ENCODE data around the gene CD55. TPM values are rescaled to one million over a fixed set of nuclear protein-coding genes. Genes with fewer than 3 reads are reported as not detected.

CD55 gene
- total RNA-seq, 6 experiments from 2014 or later = 10.5 to 23.3 (median 16.4) TPM

DNA sequence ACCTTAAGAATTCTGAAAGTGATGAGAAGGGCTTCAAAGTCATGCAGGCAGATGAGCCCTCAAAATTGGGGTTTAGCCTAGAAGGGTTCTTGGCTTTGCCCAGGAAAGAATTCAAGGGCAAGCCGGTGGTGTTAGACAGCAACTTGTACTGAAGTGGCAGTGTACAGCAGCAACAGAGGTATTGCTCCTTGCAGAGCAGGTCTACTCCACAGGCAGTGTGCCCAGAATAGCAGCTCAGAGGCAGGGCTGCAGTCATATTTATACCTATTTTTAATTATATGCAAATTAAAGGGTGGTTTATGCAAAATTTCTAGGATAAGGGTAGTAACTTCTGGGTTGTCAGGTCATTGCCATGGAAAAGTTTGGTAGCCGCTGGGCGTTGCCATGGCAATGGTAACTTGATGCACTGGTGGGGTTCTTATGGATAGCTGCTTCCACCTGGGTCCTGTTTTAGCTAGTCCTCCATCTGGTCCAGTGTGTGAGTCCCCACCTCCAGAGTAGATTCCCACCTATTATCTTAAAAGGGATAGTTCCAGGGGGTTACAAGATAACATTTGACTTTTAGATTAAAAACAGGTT lies 74.8 kb downstream of the CD55 start:
- Histone ChIP-seq H3K4me1 (no peaks in the 10 kb centered on the region), H3K4me3 (no peak overlapping the region), H3K9me3 (no peaks in the 10 kb centered on the region), H3K27me3 (no peaks in the 10 kb centered on the region), H3K36me3 (no peaks in the 10 kb centered on the region), H3K27ac (no peak overlapping the region)
- WGBS (ENCODE audit: insufficient coverage, low coverage, low lambda C conversion rate, missing lambda C conversion rate) = 33% methylated on average over 2 of the region's 3 CpGs
- DNase-seq (no peak), ATAC-seq (no peak)
- TF ChIP-seq POLR2A (IDR thresholded peaks at IDR 0.05) (no peak), CTCF (IDR thresholded peaks at IDR 0.05) (no peak)
- intact Hi-C loops (cut with DNase I) = no loop called here

DNA sequence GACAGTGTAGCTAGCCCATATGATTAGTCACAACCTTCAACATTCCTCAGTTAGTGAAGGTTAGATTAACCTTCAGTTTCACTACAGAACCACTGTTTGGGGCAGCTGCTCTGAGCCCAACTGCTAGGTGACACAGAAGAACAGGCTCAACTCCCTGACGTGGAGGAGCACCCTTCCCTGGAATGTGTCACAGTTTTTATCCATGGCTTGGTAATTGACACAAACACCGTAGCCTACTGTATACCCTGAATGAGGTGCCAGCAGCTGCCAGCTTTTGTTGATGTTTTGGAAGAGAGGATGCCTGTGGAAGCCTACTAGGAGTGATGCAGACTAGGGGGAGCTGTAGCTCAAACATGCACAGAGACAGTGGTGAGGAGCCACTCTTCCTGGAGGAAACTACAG lies 76.0 kb downstream of the CD55 start:
- ATAC-seq (no peak), DNase-seq (no peak)
- H3K4me1 ChIP-seq = no peaks in the 10 kb centered on the region
- H3K27ac ChIP-seq = no peak overlapping the region
- WGBS (ENCODE audit: insufficient coverage, low coverage, low lambda C conversion rate, missing lambda C conversion rate) = 44% methylated on average over 2 of the region's 2 CpGs
- no peaks in the 10 kb centered on the region for H3K36me3 ChIP-seq
- no peaks in the 10 kb centered on the region for H3K27me3 ChIP-seq
- intact Hi-C loops (cut with DNase I) = no loop called here
- H3K4me3 ChIP-seq = no peak overlapping the region
- TF ChIP-seq CTCF (IDR thresholded peaks at IDR 0.05) (no peak), POLR2A (IDR thresholded peaks at IDR 0.05) (no peak)
- H3K9me3 ChIP-seq = no peaks in the 10 kb centered on the region

GRCh38 chr1:207398986-207399385 lies 77.5 kb downstream of the CD55 start:
- no peaks in the 10 kb centered on the region for H3K36me3 ChIP-seq
- no peaks in the 10 kb centered on the region for H3K27me3 ChIP-seq
- H3K27ac ChIP-seq = no peak overlapping the region
- intact Hi-C loops (cut with DNase I) = no loop called here
- H3K4me1 ChIP-seq = no peaks in the 10 kb centered on the region
- H3K4me3 ChIP-seq = no peak overlapping the region
- DNase-seq (no peak), ATAC-seq (no peak)
- H3K9me3 ChIP-seq = no peaks in the 10 kb centered on the region
- TF ChIP-seq POLR2A (IDR thresholded peaks at IDR 0.05) = no peak
- no peak for TF ChIP-seq CTCF (IDR thresholded peaks at IDR 0.05)
- 86% methylated on average over 1 of the region's 1 CpG for WGBS (ENCODE audit: insufficient coverage, low coverage, low lambda C conversion rate, missing lambda C conversion rate)

DNA sequence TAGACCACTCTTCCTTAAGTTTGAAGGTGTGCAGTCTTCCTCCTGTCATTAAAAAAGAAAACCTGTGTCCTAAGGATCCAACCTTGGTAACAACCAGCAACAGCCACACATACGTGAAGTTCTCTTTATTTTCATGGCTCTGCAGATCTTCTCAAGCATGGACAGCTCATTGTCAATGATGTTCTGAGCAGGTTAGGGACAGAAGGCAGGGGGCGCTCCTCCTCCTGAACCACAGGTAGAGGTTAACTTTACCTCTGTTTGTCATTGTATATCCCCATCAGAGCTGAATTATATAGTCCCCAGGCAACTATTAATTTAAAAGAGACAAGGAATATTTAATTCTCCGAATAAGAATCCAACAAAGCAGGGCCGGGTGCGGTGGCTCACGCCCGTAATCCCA lies 80.1 kb downstream of the CD55 start:
- ATAC-seq (no peak), DNase-seq (no peak)
- Histone ChIP-seq H3K4me3 (no peak overlapping the region), H3K36me3 (no peaks in the 10 kb centered on the region), H3K4me1 (no peaks in the 10 kb centered on the region), H3K27me3 (no peaks in the 10 kb centered on the region), H3K9me3 (no peaks in the 10 kb centered on the region), H3K27ac (no peak overlapping the region)
- TF ChIP-seq POLR2A (IDR thresholded peaks at IDR 0.05) = no peak
- no peak for TF ChIP-seq CTCF (IDR thresholded peaks at IDR 0.05)
- WGBS (ENCODE audit: insufficient coverage, low coverage, low lambda C conversion rate, missing lambda C conversion rate) = 90% methylated on average over 7 of the region's 7 CpGs
- intact Hi-C loops (cut with DNase I) = no loop called here

DNA sequence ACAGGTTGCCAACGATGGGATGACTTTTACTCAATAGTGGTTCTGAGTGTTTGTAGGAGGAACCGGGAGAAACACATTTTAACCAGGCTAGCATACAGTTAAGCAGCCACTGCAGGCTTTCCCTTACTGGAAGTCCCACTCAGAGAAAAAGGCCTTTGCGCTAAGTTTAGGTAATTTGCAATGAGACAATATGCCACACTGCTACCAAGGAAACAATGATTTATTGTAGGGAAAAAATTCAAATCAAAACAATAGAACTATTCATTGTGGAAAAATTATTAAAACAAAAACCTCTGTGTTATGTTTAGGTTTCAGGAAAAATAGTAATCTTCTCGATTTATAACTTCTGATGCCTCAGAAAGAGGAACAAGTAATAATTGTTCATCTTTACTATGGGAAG lies 81.3 kb downstream of the CD55 start:
- Histone ChIP-seq H3K9me3 (no peaks in the 10 kb centered on the region), H3K27me3 (no peaks in the 10 kb centered on the region), H3K4me1 (peaks cover 0 to 5% (median 1%) of the 10 kb centered on the region in 4 donors), H3K36me3 (no peaks in the 10 kb centered on the region), H3K4me3 (no peak overlapping the region), H3K27ac (no peak overlapping the region)
- intact Hi-C loops (cut with DNase I) = no loop called here
- ATAC-seq = no peak
- no peak for DNase-seq
- TF ChIP-seq CTCF (IDR thresholded peaks at IDR 0.05) = no peak
- TF ChIP-seq POLR2A (IDR thresholded peaks at IDR 0.05) = no peak
- 62% methylated on average over 4 of the region's 4 CpGs for WGBS (ENCODE audit: insufficient coverage, low coverage, low lambda C conversion rate, missing lambda C conversion rate)

All from right lobe of liver (tissue), 6 donors.